Measurements from ENCODE around the gene FYCO1.

Gene FYCO1

DNA sequence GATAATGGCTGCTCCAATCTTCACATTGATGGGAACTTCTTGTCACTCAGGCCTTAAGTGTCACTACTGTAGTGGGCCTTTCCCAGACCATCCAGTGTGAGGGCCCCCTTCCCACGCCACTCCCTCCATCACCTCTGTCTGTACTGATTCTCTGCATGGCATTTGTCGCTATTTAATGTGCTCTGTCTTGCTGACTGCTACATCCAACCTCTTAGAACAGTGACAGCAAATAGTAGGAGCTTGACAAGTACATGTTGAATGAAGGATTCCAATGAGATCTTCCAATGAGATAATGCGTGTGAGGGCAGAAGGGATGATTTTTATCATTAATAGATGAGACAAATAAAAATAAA lies 114.9 kb downstream of the FYCO1 start:
- DNase-seq: no peak

DNA sequence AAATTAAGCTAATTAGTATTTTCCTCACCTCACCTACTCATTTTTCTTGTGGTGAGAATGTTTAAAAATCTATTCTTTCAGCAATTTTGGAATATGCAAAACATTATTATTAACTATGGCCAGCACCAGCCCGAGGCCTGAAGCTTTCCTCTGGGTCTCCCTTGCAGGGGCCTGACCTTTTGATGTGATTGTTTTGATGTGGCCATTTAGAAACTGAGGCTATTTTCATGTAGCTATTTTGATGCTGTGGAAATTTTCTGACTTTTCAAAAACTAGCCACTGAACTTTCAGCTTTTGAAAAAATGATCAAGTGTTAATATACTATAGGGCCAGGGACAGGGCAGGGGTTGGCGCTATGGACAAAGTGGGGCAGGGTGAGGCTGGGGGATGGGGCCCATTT lies 117.5 kb downstream of the FYCO1 start:
- no peak for DNase-seq

DNA sequence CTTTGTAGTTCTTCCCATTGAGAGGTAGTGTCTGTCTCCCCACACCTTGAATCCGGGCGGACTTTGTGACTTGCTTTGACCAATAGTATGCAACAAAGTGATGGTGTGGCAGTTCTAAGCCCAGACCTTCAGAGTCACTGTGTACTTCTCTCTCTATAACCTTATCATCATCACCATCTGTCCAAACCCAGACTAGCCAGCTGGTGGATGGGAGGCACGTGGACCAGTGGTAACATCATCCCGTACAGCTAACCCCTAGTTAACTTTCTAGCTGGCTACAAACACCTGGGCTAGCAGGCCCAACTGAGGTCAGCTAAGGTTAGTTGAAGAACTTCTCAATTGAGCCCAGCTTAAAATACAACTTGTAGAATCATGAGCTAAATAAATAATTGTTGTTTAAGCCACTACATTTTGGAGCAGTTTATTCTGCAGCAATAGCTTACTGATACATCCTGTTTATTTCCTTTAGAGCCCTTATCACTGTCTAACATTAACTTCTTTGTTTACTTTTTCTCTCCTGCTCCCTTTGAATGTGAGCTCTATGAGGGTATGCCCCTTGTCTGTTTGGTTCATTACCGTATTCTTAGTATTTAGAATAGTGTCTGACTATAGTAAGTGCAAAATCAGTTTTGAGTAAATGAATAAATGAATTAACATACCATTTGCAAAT lies 120.8 kb downstream of the FYCO1 start:
- DNase-seq: no peak

DNA sequence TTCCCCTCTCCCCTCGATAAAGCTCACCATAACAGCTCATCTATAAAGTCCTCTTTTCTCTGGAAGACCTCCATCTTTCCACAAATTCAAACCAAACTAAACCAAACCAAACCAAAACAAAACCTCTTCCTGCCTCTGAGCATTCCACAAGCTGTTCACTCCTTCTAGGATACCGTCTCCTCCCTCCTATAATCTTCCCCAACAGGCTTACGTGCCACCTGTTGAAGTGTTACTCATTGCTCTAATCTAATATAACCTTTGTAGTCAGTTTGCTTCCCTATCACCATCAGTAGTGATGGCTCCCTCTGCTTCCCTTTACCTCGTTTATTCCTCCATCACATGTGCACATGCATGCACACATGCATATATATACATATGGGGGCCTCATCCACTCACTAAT lies 122.0 kb downstream of the FYCO1 start:
- no peak for DNase-seq

DNA sequence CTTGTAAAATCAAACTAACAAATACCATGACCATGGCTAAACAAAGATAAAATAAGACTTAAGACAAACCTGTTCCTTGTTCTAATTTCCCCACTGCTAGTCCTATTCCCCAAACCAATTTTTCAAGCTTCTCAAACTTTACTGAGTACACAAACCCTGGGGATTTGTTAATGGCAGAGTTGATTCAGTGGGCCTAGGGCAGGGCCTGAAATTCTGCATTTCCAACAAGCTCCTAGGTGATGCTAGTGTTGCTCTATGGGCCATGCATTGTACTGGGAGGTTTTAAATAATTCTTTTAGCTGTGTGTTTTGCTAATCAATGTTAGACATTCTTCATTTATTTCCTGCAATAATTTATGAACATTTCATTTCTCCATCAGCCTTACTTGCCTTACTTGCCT lies 122.6 kb downstream of the FYCO1 start:
- DNase-seq: no peak

DNA sequence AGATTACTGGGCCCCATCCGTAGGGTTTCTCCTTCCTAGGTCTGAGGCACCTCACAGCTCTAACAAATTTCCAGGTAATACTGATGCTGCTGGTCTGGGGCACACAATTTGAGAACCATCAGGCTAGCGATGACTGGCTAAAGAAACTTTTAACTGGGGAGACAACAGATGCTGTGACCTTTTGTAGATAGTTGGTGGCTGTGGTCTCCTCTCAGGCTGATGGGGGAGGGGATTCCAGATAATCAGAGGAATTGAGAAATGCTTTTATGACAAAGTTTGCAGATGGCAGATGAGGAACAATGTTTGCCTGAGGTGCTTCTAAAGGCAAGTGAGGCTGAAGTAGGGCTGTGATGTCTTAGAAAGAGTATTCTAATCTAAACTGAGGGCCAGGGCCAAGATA lies 123.1 kb downstream of the FYCO1 start:
- DNase-seq: no peak

DNA sequence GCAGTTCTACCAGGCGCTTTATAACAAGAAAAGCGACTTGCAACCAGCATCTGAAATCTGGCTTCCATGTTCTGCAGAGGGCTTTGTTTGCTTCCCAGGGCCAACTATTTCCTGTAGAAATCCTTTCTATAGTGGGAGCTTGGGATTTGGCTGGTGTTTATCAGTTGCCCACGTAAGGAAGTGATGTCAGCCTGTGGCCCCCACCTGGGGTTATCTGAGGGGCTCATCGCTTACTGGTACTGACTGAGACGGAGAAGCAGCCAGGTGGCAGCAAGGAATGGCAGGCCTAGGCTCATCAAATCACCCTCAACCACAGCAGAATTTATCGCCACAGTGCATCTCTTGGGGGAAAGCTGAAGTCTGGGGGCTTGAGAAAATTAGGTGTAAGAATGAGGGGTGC lies 123.8 kb downstream of the FYCO1 start:
- DNase-seq: no peak

DNA sequence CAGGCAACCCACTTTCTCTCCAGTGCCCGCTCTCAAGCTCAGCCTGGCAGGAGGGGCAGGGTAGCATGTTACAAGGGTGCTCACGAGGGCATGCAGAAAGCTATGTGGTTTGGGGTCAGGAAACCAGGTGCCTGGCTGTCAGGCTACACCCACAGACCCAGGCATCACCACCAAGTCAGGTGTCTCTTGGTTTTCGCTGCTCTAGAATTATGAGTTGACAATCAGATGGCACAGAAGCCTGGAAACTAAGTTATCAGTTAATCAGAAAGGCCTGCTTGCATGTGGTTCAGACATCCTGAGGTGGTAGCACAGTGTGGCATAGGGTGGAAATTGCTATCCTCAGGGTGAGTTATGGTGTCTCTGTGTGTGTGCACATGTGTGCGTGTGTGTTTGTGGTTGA lies 125.5 kb downstream of the FYCO1 start:
- no peak for DNase-seq

DNA sequence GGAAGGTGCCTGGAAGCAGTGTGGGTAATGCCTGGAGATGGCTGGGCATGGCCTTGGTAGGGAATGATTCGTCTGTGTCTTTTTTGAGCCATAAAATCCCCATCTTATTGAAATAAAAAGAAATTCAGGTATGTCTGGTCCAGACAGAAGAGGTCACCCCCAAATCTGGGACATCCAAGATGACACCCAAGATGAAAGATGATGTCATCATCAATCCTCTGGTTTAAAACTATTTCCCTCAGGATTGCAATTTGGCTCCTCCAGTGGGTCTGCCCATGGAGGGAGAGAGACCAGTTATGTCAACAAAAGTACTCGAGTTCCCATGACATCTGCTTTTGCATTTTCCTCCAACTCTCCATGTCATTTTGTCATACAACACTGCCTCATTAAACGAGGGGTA lies 126.0 kb downstream of the FYCO1 start:
- DNase-seq: no peak

DNA sequence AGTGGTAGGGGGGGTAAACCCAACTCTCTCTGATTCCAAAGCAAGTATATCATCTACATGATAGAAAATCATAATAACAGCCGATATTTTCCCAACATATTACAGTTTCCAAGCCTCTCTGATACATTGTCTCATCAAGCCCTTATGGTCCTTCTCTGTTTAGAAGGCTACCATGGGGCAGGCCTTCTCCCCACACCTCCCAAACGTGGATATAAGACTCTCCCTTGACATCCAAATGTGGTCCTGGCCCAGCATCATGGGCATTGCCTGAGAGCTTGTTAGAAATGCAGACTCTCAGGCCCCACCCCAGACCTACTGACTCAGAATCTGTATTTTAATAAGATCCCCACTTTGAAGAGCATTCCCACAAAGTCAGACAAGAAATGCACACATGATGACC lies 127.0 kb downstream of the FYCO1 start:
- no peak for DNase-seq

DNA sequence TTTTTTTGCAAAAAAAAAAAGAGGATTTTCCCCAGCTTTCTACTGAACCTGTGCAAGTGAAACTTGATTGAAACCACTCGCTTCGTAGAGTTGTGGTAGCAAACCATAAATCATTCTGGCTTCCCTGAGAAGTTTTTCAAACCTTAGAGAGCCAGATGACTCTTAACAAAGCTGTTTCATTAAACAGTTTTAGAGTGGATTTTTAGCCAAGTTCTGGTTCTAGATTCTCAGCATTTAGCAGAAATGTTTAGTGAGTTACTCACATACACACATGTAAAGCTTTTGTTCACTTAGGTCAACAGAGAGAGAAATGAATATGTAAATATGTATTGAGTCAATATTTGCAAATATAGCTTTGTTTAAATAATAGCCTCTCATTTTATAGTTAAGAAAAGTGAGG lies 127.4 kb downstream of the FYCO1 start:
- no peak for DNase-seq

All from fibroblast of upper back skin (primary cell).